Lower leg skin (tissue), 4 donors: Measurements from ENCODE around the gene KLC4. TPM values are rescaled to one million over a fixed set of nuclear protein-coding genes. Genes with fewer than 3 reads are reported as not detected.

ENCODE experiments used
- DNase-seq, 2 donors: peaks; one replicate each; pipeline ENCODE4 v3.0.0-alpha.2; 2019; ENCODE audit warnings: low spot score in 2 of 2
- H3K4me3 ChIP-seq: fragments of 200-600 bp; sonication (generic); 2 replicates; pipeline ENCODE4 v1.5.1; 2017; ENCODE audit warnings: mild to moderate bottlenecking, low read depth; ENCODE audit not compliant: poor library complexity, severe bottlenecking
- POLR2A ChIP-seq, 2 donors: fragments of 450-650 bp; IDR thresholded peaks; one replicate each; pipeline ENCODE4 v1.6.1; 2016 to 2017; ENCODE audit warnings: antibody characterized with exemption in 2 of 2, mild to moderate bottlenecking in 1 of 2, moderate library complexity in 1 of 2
- WGBS, 2 donors: methylation state at CpG; one replicate each; pipeline ENCODE4 v1.1.5; 2018; 5-methylcytosine and 5-hydroxymethylcytosine counted together
- intact Hi-C: fragments of 100-400 bp; cut with DNase I; formaldehyde crosslinking; loops from one replicate; pipeline ENCODE4 v1.15.0; 2023; ENCODE audit warnings: low total_unique reads
- total RNA-seq, 4 donors: library from RNA; depleted of rRNA; stranded (reverse); fragments of >200 nt; gene quantifications; one replicate each; pipeline ENCODE4 v1.1.0, GENCODE V29; 2016
- TF ChIP-seq, protein P1 (sequence below), 3 donors: fragments of 450-650 bp; IDR thresholded peaks; one replicate each; pipeline ENCODE4 v1.5.1; 2016; ENCODE audit warnings: antibody characterized with exemption in 3 of 3, mild to moderate bottlenecking in 3 of 3, moderate library complexity in 2 of 3

KLC4 gene
- total RNA-seq, 4 donors from 2014 or later: 18.0 to 25.7 (median 21.3) TPM

DNA sequence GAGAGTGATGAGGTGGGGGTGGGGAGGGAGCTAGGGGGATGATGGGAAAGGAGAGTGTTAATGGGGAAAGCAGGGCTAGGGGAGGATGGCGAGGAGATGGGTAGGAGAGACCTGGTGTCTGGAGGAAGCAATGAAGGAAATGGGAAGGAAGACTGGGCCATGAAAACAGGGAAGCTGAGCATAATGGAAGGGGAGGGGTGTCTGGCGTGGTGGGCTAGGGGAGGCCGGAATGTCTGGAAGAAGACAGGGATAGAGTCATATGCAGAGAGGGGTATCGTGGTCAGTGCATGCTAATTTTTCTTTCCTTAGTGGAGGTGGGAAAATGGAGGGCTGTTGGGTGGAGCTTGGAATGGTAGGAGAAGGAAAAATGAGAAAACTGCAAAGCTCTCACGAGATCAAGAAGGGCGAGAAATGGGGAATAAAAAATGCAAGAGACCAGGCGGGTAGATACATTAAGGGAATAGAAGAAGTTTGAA lies 45.0 kb upstream of the KLC4 start:
- TF ChIP-seq, protein P1, sequence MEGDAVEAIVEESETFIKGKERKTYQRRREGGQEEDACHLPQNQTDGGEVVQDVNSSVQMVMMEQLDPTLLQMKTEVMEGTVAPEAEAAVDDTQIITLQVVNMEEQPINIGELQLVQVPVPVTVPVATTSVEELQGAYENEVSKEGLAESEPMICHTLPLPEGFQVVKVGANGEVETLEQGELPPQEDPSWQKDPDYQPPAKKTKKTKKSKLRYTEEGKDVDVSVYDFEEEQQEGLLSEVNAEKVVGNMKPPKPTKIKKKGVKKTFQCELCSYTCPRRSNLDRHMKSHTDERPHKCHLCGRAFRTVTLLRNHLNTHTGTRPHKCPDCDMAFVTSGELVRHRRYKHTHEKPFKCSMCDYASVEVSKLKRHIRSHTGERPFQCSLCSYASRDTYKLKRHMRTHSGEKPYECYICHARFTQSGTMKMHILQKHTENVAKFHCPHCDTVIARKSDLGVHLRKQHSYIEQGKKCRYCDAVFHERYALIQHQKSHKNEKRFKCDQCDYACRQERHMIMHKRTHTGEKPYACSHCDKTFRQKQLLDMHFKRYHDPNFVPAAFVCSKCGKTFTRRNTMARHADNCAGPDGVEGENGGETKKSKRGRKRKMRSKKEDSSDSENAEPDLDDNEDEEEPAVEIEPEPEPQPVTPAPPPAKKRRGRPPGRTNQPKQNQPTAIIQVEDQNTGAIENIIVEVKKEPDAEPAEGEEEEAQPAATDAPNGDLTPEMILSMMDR (IDR thresholded peaks at IDR 0.05): no peak
- DNase-seq: no peak
- 0 to 1% methylated on average over 7 of the region's 7 CpGs for WGBS, 2 donors
- intact Hi-C loops: no loop called here
- H3K4me3 ChIP-seq: peak overlapping the region; percentile 45

- intact Hi-C loops: no loop called here
- H3K4me3 ChIP-seq: no peak overlapping the region
- TF ChIP-seq, protein P1 (IDR thresholded peaks at IDR 0.05): no peak
- TF ChIP-seq POLR2A (IDR thresholded peaks at IDR 0.05): no peak
- DNase-seq: no peak
- 68 to 75% methylated on average over 7 of the region's 7 CpGs for WGBS, 2 donors
Measured at GRCh38 chr6:43016176-43016942, 43.1 kb upstream of the KLC4 start.

GRCh38 chr6:43016943-43017334 lies 42.5 kb upstream of the KLC4 start:
- no peak for DNase-seq
- no peak overlapping the region for H3K4me3 ChIP-seq
- TF ChIP-seq POLR2A (IDR thresholded peaks at IDR 0.05): no peak
- TF ChIP-seq, protein P1 (IDR thresholded peaks at IDR 0.05): no peak
- 88 to 90% methylated on average over 12 of the region's 12 CpGs for WGBS, 2 donors
- intact Hi-C loops: no loop called here

DNA sequence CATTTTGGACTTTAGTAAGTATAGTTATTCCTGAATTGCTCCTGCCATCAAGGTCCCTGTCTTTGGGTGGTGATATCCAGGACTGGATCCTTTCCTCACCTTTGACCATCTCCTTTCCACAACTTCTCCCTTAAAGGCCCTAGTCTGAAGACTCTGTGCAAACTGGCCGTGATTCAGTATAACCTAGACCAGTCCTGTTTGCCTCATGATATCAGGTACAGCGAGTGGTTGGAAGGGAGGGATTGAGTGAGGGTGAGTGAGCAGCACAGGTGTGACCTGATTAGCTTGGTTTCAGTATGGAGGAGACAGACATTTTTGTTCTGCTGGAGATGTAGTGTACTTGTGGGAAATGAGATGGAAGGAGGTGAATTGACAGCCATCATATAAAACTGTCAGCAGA lies 40.3 kb upstream of the KLC4 start:
- DNase-seq: no peak
- TF ChIP-seq, protein P1 (IDR thresholded peaks at IDR 0.05): no peak
- TF ChIP-seq POLR2A (IDR thresholded peaks at IDR 0.05): no peak
- intact Hi-C loops: no loop called here
- H3K4me3 ChIP-seq: no peak overlapping the region
- 86 to 89% methylated on average over 2 of the region's 2 CpGs for WGBS, 2 donors

DNA sequence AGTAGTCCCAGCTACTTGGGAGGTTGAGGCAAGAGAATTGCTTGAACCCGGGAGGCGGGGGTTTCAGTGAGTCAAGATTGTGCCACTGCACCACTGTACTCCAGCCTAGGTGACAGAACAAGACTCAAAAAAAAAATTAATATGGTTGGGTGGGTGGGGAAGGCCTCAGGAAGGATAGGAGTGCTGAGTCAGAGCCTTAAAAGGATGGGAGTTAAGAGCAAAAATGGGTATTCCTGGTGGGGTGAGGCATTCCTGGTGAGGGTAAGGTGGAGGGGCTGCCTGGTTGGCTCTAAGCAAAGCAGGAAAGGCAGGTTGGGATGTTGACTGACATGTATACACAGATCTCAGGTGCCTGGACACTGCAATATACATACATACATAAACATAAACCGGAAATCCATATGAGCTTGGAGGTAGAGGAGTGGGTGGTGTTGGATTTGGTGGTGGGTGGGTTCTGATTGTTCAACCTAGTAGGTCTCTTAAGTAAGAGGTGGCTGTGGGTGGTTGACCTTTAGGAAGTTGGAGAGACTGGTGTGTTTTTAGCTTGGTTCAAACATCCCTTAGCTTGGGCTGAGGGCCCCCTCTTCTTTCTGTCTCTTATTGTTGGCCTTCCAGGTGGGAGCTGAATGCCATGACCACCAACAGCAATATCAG lies 39.3 kb upstream of the KLC4 start:
- 88 to 92% methylated on average over 3 of the region's 3 CpGs for WGBS, 2 donors
- no peak overlapping the region for H3K4me3 ChIP-seq
- no peak for DNase-seq
- no peak for TF ChIP-seq POLR2A (IDR thresholded peaks at IDR 0.05)
- TF ChIP-seq, protein P1 (IDR thresholded peaks at IDR 0.05): no peak
- intact Hi-C loops: no loop called here
